ENCODE data around the gene PACC1.

The PACC1 gene

GRCh38 chr1:212428496-212428895, 13.8 kb upstream of the PACC1 start:
- H3K9me3 ChIP-seq (ENCODE audit: control insufficient read depth, insufficient read depth, low read length) = no peaks in the 10 kb centered on the region
- H3K4me1 ChIP-seq (ENCODE audit: control insufficient read depth, low read length) = peaks cover 11% of the 10 kb centered on the region
- no peak overlapping the region for H3K4me3 ChIP-seq (ENCODE audit: low read length)
- no peak overlapping the region for H3K27ac ChIP-seq (ENCODE audit: low read depth, low read length)
- peaks cover 5% of the 10 kb centered on the region for H3K79me2 ChIP-seq (ENCODE audit: control insufficient read depth, low read length)
- no peak overlapping the region for H3K4me2 ChIP-seq (ENCODE audit: low read length)
- TF ChIP-seq CTCF (IDR thresholded peaks at IDR 0.05; ENCODE audit: low read depth, low read length, poor library complexity, severe bottlenecking) = no peak
- no peak for TF ChIP-seq EZH2phosphoT487 (IDR thresholded peaks at IDR 0.05; ENCODE audit: borderline replicate concordance, low read length)
- H3K27me3 ChIP-seq (ENCODE audit: control insufficient read depth, low read length) = peaks cover 8% of the 10 kb centered on the region; the same call in 1 of the 2 replicates
- H3F3A ChIP-seq (ENCODE audit: control insufficient read depth, insufficient read depth) = no peaks in the 10 kb centered on the region
- H4K20me1 ChIP-seq (ENCODE audit: control insufficient read depth, insufficient read depth, low read depth, low read length) = no peaks in the 10 kb centered on the region
- H3K36me3 ChIP-seq (ENCODE audit: control insufficient read depth, low read length) = no peaks in the 10 kb centered on the region
- no peaks in the 10 kb centered on the region for H3K9me2 ChIP-seq (replicated peaks; ENCODE audit: control insufficient read depth, low read length)

GRCh38 chr1:212423879-212424278, 9.2 kb upstream of the PACC1 start:
- H3K9me3 ChIP-seq (ENCODE audit: control insufficient read depth, insufficient read depth, low read length) = no peaks in the 10 kb centered on the region
- no peak overlapping the region for H3K27ac ChIP-seq (ENCODE audit: low read depth, low read length)
- H3K36me3 ChIP-seq (ENCODE audit: control insufficient read depth, low read length) = no peaks in the 10 kb centered on the region
- TF ChIP-seq CTCF (IDR thresholded peaks at IDR 0.05; ENCODE audit: low read depth, low read length, poor library complexity, severe bottlenecking) (no peak), EZH2phosphoT487 (IDR thresholded peaks at IDR 0.05; ENCODE audit: borderline replicate concordance, low read length) (no peak)
- H3K4me3 ChIP-seq (ENCODE audit: low read length) = no peak overlapping the region
- no peaks in the 10 kb centered on the region for H3K9me2 ChIP-seq (replicated peaks; ENCODE audit: control insufficient read depth, low read length)
- H3K4me1 ChIP-seq (ENCODE audit: control insufficient read depth, low read length) = no peaks in the 10 kb centered on the region
- no peak overlapping the region for H3K4me2 ChIP-seq (ENCODE audit: low read length)
- no peaks in the 10 kb centered on the region for H3F3A ChIP-seq (ENCODE audit: control insufficient read depth, insufficient read depth)
- no peaks in the 10 kb centered on the region for H3K79me2 ChIP-seq (ENCODE audit: control insufficient read depth, low read length)
- H3K27me3 ChIP-seq (ENCODE audit: control insufficient read depth, low read length) = peaks cover 10% of the 10 kb centered on the region; the same call in 1 of the 2 replicates
- H4K20me1 ChIP-seq (ENCODE audit: control insufficient read depth, insufficient read depth, low read depth, low read length) = no peaks in the 10 kb centered on the region

- no peak for TF ChIP-seq CTCF (IDR thresholded peaks at IDR 0.05; ENCODE audit: low read depth, low read length, poor library complexity, severe bottlenecking)
- TF ChIP-seq EZH2phosphoT487 (IDR thresholded peaks at IDR 0.05; ENCODE audit: borderline replicate concordance, low read length) = no peak
- Histone ChIP-seq H3F3A (ENCODE audit: control insufficient read depth, insufficient read depth) (no peaks in the 10 kb centered on the region), H3K9me3 (ENCODE audit: control insufficient read depth, insufficient read depth, low read length) (no peaks in the 10 kb centered on the region), H3K9me2 (replicated peaks; ENCODE audit: control insufficient read depth, low read length) (no peaks in the 10 kb centered on the region), H3K4me1 (ENCODE audit: control insufficient read depth, low read length) (no peaks in the 10 kb centered on the region), H3K79me2 (ENCODE audit: control insufficient read depth, low read length) (no peaks in the 10 kb centered on the region), H3K27me3 (ENCODE audit: control insufficient read depth, low read length) (peaks cover 8% of the 10 kb centered on the region; the same call in 1 of the 2 replicates), H3K4me3 (ENCODE audit: low read length) (no peak overlapping the region), H4K20me1 (ENCODE audit: control insufficient read depth, insufficient read depth, low read depth, low read length) (no peaks in the 10 kb centered on the region), H3K36me3 (ENCODE audit: control insufficient read depth, low read length) (no peaks in the 10 kb centered on the region), H3K27ac (ENCODE audit: low read depth, low read length) (no peak overlapping the region), H3K4me2 (ENCODE audit: low read length) (no peak overlapping the region)
These were observed 6.5 kb upstream of the PACC1 start for GRCh38 chr1:212421165-212421564.
